H1 (cell line): ENCODE data around the gene GTF2H1. TPM values are rescaled to one million over a fixed set of nuclear protein-coding genes. Genes with fewer than 3 reads are reported as not detected.
"Not testable (repeated sequence)": the region's sequence is repeated elsewhere in the genome, so short reads cannot be mapped to it uniquely, and the experiment has no call there.

Source experiments
- CTCF ChIA-PET: fragments of 300-600 bp; sonication (Branson Sonifier 250); formaldehyde crosslinking; loops from one replicate; lab custom pipeline; 2021; ENCODE audit not compliant: partially characterized antibody; lab: Charles Lee
- POLR2A ChIA-PET: fragments of 300-600 bp; sonication (Branson Sonifier 250); formaldehyde crosslinking; loops from one replicate; lab custom pipeline; 2021; ENCODE audit warnings: inconsistent platforms; ENCODE audit not compliant: partially characterized antibody; lab: Charles Lee
- DNase-seq, 2 experiments: peaks; one replicate each; pipeline versions ENCODE4 v3.0.0 to v3.0.0-alpha.2; 2010 to 2022; ENCODE audit warnings: low spot score in 2 of 2, low read depth in 1 of 2, mixed read lengths in 1 of 2
- FAIRE-seq: peaks from 2 replicates; lab custom pipeline; 2011; peaks lifted over from hg19 to GRCh38; lab: Jason Lieb, UNC
- H2AFZ ChIP-seq: 2 replicates; pipeline ENCODE4 v1.8.1; 2012; ENCODE audit warnings: low read length, inconsistent platforms
- H2AK5ac ChIP-seq: 2 replicates; pipeline ENCODE4 v1.6.1; 2013; ENCODE audit warnings: low read depth, low read length
- H2BK120ac ChIP-seq: replicated peaks from 2 replicates; pipeline ENCODE3; 2013; ENCODE audit warnings: low read depth, low read length, inconsistent platforms
- H2BK12ac ChIP-seq: 2 replicates; pipeline ENCODE4 v1.6.1; 2013; ENCODE audit warnings: low read depth, low read length
- H2BK15ac ChIP-seq: 2 replicates; pipeline ENCODE4 v1.6.1; 2013; ENCODE audit warnings: low read length
- H2BK20ac ChIP-seq: 2 replicates; pipeline ENCODE4 v1.6.1; 2013; ENCODE audit warnings: low read length
- H2BK5ac ChIP-seq: 2 replicates; pipeline ENCODE4 v1.6.1; 2013; ENCODE audit warnings: low read depth, low read length
- H3K14ac ChIP-seq: 2 replicates; pipeline ENCODE4 v1.6.1; 2013; ENCODE audit warnings: inconsistent platforms; ENCODE audit not compliant: insufficient read length
- H3K18ac ChIP-seq: 2 replicates; pipeline ENCODE4 v1.6.1; 2013; ENCODE audit warnings: low read length; ENCODE audit errors: extremely low read depth
- H3K23ac ChIP-seq: 2 replicates; pipeline ENCODE4 v1.6.1; 2013; ENCODE audit warnings: inconsistent platforms; ENCODE audit not compliant: insufficient read length
- H3K23me2 ChIP-seq: 2 replicates; pipeline ENCODE4 v1.6.1; 2013; ENCODE audit warnings: low read depth, low read length
- H3K27ac ChIP-seq: 2 replicates; pipeline ENCODE4 v1.6.1; 2011; ENCODE audit warnings: low read depth, low read length, inconsistent platforms
- H3K27me3 ChIP-seq, 4 experiments: replicated peaks in 1 of 4; 1 replicate in 1 of 4; 2 replicates in 3 of 4; pipeline versions ENCODE4 v1.6.1 to v1.8.1; 2011 to 2013; ENCODE audit warnings: low read length in 3 of 4, mild to moderate bottlenecking in 3 of 4, inconsistent platforms in 2 of 4, mixed read lengths in 2 of 4, moderate library complexity in 1 of 4; ENCODE audit not compliant: control insufficient read depth in 3 of 4, insufficient read depth in 3 of 4; ENCODE audit errors: extremely low read depth in 1 of 4
- H3K36me3 ChIP-seq, 4 experiments: 2 replicates each; pipeline versions ENCODE4 v1.6.1 to v1.8.1; 2011 to 2013; ENCODE audit warnings: mild to moderate bottlenecking in 4 of 4, low read length in 3 of 4, moderate library complexity in 2 of 4, control low read depth in 1 of 4, inconsistent platforms in 1 of 4; ENCODE audit not compliant: insufficient read depth in 4 of 4, control insufficient read depth in 2 of 4
- H3K4ac ChIP-seq: replicated peaks from 2 replicates; pipeline ENCODE3; 2013; ENCODE audit warnings: low read length, low read depth, mixed read lengths, inconsistent platforms; ENCODE audit not compliant: insufficient read length
- H3K4me1 ChIP-seq, 4 experiments: replicated peaks in 1 of 4; 1 replicate in 1 of 4; 2 replicates in 3 of 4; pipeline versions ENCODE4 v1.6.1 to v1.8.1; 2011 to 2013; ENCODE audit warnings: low read length in 3 of 4, inconsistent platforms in 2 of 4, mixed read lengths in 1 of 4; ENCODE audit not compliant: insufficient read depth in 4 of 4, control insufficient read depth in 3 of 4
- H3K4me2 ChIP-seq, 2 experiments: 2 replicates each; pipeline versions ENCODE4 v1.6.1 to v1.8.1; 2011 to 2013; ENCODE audit warnings: low read depth in 2 of 2, low read length in 2 of 2, control low read depth in 1 of 2, inconsistent platforms in 1 of 2, mild to moderate bottlenecking in 1 of 2; ENCODE audit not compliant: insufficient read depth in 1 of 2
- H3K4me3 ChIP-seq, 4 experiments: fragments of 200-600, 300-600 bp in 1 of 4; sonication (generic), shearing (Covaris generic), sonication (Bioruptor Twin) in 1 of 4; 2 replicates each; pipeline versions ENCODE4 v1.5.1 to v1.8.1; 2011 to 2016; ENCODE audit warnings: low read length in 4 of 4, low read depth in 3 of 4, control low read depth in 2 of 4, inconsistent platforms in 2 of 4, mild to moderate bottlenecking in 2 of 4, mixed read lengths in 1 of 4, moderate library complexity in 1 of 4; ENCODE audit not compliant: insufficient read depth in 2 of 4; ENCODE audit errors: extremely low read depth in 1 of 4
- H3K56ac ChIP-seq: replicated peaks from 2 replicates; pipeline ENCODE3; 2013; ENCODE audit warnings: low read depth, mild to moderate bottlenecking, mixed read lengths, low read length, inconsistent platforms; ENCODE audit not compliant: insufficient read length
- H3K79me1 ChIP-seq: 2 replicates; pipeline ENCODE4 v1.6.1; 2013; ENCODE audit warnings: low read depth, low read length, control low read depth
- H3K79me2 ChIP-seq, 2 experiments: 2 replicates each; pipeline versions ENCODE4 v1.6.1 to v1.8.1; 2012 to 2013; ENCODE audit warnings: low read length in 2 of 2, mild to moderate bottlenecking in 2 of 2, inconsistent platforms in 1 of 2; ENCODE audit not compliant: insufficient read depth in 2 of 2, control insufficient read depth in 1 of 2
- H3K9ac ChIP-seq, 4 experiments: replicated peaks in 1 of 4; 1 replicate in 1 of 4; 2 replicates in 3 of 4; pipeline versions ENCODE4 v1.6.1 to v1.8.1; 2011 to 2013; ENCODE audit warnings: low read depth in 3 of 4, low read length in 3 of 4, control low read depth in 2 of 4, mild to moderate bottlenecking in 2 of 4, moderate library complexity in 2 of 4, inconsistent platforms in 1 of 4; ENCODE audit errors: extremely low read depth in 1 of 4
- H3K9me3 ChIP-seq, 2 experiments: 2 replicates each; pipeline versions ENCODE4 v1.6.1 to v1.8.1; 2012 to 2013; ENCODE audit warnings: mild to moderate bottlenecking in 2 of 2, moderate library complexity in 2 of 2, control low read depth in 1 of 2, inconsistent platforms in 1 of 2, low read depth in 1 of 2, low read length in 1 of 2, mixed read lengths in 1 of 2; ENCODE audit not compliant: insufficient read depth in 2 of 2
- H4K20me1 ChIP-seq, 2 experiments: replicated peaks in 1 of 2; 2 replicates each; pipeline versions ENCODE3 to v1.8.1; 2011 to 2013; ENCODE audit warnings: inconsistent platforms in 2 of 2, low read length in 2 of 2, mild to moderate bottlenecking in 1 of 2; ENCODE audit not compliant: insufficient read depth in 2 of 2, control insufficient read depth in 1 of 2
- H4K5ac ChIP-seq: 2 replicates; pipeline ENCODE4 v1.6.1; 2013; ENCODE audit warnings: low read length, low read depth, mixed read lengths, inconsistent platforms; ENCODE audit not compliant: insufficient read length
- H4K8ac ChIP-seq: 2 replicates; pipeline ENCODE4 v1.8.0; 2013; ENCODE audit warnings: mild to moderate bottlenecking, moderate library complexity, low read length, inconsistent platforms; ENCODE audit not compliant: insufficient read depth; ENCODE audit errors: extremely low read depth
- H4K91ac ChIP-seq: replicated peaks from 2 replicates; pipeline ENCODE3; 2013; ENCODE audit warnings: low read length, mixed read lengths, inconsistent platforms; ENCODE audit not compliant: insufficient read length
- WGBS, 2 experiments: shearing (Covaris generic) in 1 of 2; methylation state at CpG; one replicate each; pipeline versions ENCODE4 v1.1.6 to v1.1.7; 2013 to 2015; ENCODE audit warnings: low lambda C conversion rate in 2 of 2, mixed read lengths in 2 of 2, inconsistent platforms in 1 of 2, low coverage in 1 of 2, missing lambda C conversion rate in 1 of 2; ENCODE audit not compliant: insufficient replicate concordance in 2 of 2, insufficient coverage in 1 of 2, insufficient read length in 1 of 2; ENCODE audit errors: extremely low coverage in 1 of 2, missing lambda C conversion rate in 1 of 2; 5-methylcytosine and 5-hydroxymethylcytosine counted together
- polyA plus RNA-seq, 7 experiments: library from polyadenylated mRNA; depleted of rRNA in 3 of 7; stranded (reverse) in 5 of 7; unstranded in 2 of 7; fragments of >200 nt in 5 of 7; fragments of 200-250 nt in 2 of 7; gene quantifications; 1 replicate in 5 of 7; 2 replicates in 1 of 7; 4 replicates in 1 of 7; pipeline versions ENCODE4 v1.2.1 to v1.2.3, GENCODE V29; 2011 to 2013; ENCODE audit warnings: missing spikeins in 2 of 7, mixed read lengths in 2 of 7
- total RNA-seq: library from RNA; stranded (reverse); fragmentation: NEBNext Ultra II Directional; extraction: Animal tissue kit (Norgen Biotek cat#: 25700); gene quantifications from 2 replicates; pipeline ENCODE4 v1.2.1, GENCODE V29; 2021

The GTF2H1 gene
- total and polyA plus RNA-seq, 2 of the 8 experiments (the other 6 are each of a cell fraction or from before 2014, with no cell fraction given) = 9.1 to 26.3 TPM

DNA sequence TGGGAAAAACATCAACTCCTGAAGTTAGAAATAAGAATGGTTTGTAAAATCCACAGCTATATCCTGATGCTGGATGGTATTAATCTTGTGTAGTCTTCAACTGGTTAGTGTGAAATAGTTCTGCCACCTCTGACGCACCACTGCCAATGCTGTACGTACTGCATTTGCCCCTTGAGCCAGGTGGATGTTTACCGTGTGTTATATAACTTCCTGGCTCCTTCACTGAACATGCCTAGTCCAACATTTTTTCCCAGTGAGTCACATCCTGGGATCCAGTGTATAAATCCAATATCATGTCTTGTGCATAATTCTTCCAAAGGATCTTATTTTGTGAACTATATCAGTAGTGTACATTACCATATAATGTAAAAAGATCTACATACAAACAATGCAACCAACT is 85.0 kb downstream of the GTF2H1 start:
- H4K20me1 ChIP-seq, H4K8ac ChIP-seq, H4K5ac ChIP-seq, H2AK5ac ChIP-seq, H2BK20ac ChIP-seq, H2BK15ac ChIP-seq, H2AFZ ChIP-seq, H3K18ac ChIP-seq, H3K4ac ChIP-seq, H3K79me2 ChIP-seq, H3K27ac ChIP-seq, H3K4me1 ChIP-seq, H3K14ac ChIP-seq, H4K91ac ChIP-seq, FAIRE-seq, H3K79me1 ChIP-seq, H3K9ac ChIP-seq, H3K4me2 ChIP-seq, H2BK5ac ChIP-seq, H2BK12ac ChIP-seq, H3K23me2 ChIP-seq, H3K56ac ChIP-seq, H2BK120ac ChIP-seq, DNase-seq, H3K9me3 ChIP-seq, H3K23ac ChIP-seq, H3K27me3 ChIP-seq, H3K4me3 ChIP-seq: not testable (repeated sequence)
- 90% methylated on average over 3 of the region's 3 CpGs; no CpG with 5 or more reads in 1 of the 2 experiments for WGBS, 2 experiments
- H3K36me3 ChIP-seq = peaks cover 7 to 58% (median 37%) of the 10 kb centered on the region in 4 experiments
- CTCF ChIA-PET = interaction anchor here (2.2 kb wide), 1 partner anchor 9 kb away, joined by 9 read pairs; no protein-coding TSS in a partner anchor
- POLR2A ChIA-PET = interaction anchor here (0.6 to 1.9 kb wide), 2 partner anchors 12 to 104 kb away, joined by 3 to 4 read pairs; partner anchors contain the start of gene LDHA
